Tibial nerve (tissue), 4 donors: ENCODE data around the gene CSTF2. TPM values are rescaled to one million over a fixed set of nuclear protein-coding genes. Genes with fewer than 3 reads are reported as not detected.
"Not testable (repeated sequence)": the region's sequence is repeated elsewhere in the genome, so short reads cannot be mapped to it uniquely, and the experiment has no call there.

Source experiments
- DNase-seq, 2 donors: peaks; one replicate each; pipeline ENCODE4 v3.0.0-alpha.2; 2019; ENCODE audit warnings: low spot score in 2 of 2
- H3K27ac ChIP-seq, 4 donors: fragments of 200-600 bp; sonication (generic) in 3 of 4; one replicate each; pipeline ENCODE4 v1.5.1; 2017 to 2019; ENCODE audit warnings: mild to moderate bottlenecking in 1 of 4
- H3K27me3 ChIP-seq, 2 donors: fragments of 200-600 bp; sonication (generic) in 1 of 2; one replicate each; pipeline versions ENCODE4 v1.5.1 to v1.6.0; 2017 to 2019
- H3K36me3 ChIP-seq, 3 donors: fragments of 200-600 bp; sonication (generic); one replicate each; pipeline ENCODE4 v1.5.1; 2018 to 2019
- H3K4me1 ChIP-seq, 4 donors: fragments of 200-600 bp; sonication (generic) in 3 of 4; one replicate each; pipeline ENCODE4 v1.5.1; 2017 to 2019
- H3K4me3 ChIP-seq, 4 donors: fragments of 200-600 bp; sonication (generic) in 3 of 4; one replicate each; pipeline ENCODE4 v1.5.1; 2017 to 2019; ENCODE audit warnings: mild to moderate bottlenecking in 1 of 4, moderate library complexity in 1 of 4
- H3K9me3 ChIP-seq, 4 donors: fragments of 200-600 bp; sonication (generic) in 3 of 4; one replicate each; pipeline ENCODE4 v1.5.1; 2017 to 2019
- EP300 ChIP-seq, 2 donors: sonication (generic); formaldehyde crosslinking; IDR thresholded peaks; one replicate each; pipeline ENCODE4 v1.6.1; 2017; ENCODE audit warnings: antibody characterized with exemption in 2 of 2, mild to moderate bottlenecking in 1 of 2
- POLR2A ChIP-seq, 2 donors: fragments of 450-650 bp; IDR thresholded peaks; one replicate each; pipeline ENCODE4 v1.6.1; 2017; ENCODE audit warnings: antibody characterized with exemption in 2 of 2, mild to moderate bottlenecking in 2 of 2, moderate library complexity in 2 of 2
- WGBS, 2 donors: methylation state at CpG; one replicate each; pipeline ENCODE4 v1.1.5; 2018; 5-methylcytosine and 5-hydroxymethylcytosine counted together
- total RNA-seq, 4 donors: library from RNA; depleted of rRNA; stranded (reverse); fragments of >200 nt; gene quantifications; one replicate each; pipeline ENCODE4 v1.1.0, GENCODE V29; 2016
- TF ChIP-seq, protein P1 (sequence below), 5 experiments: fragments of 200-600 bp in 3 of 5; fragments of 450-650 bp in 2 of 5; sonication (generic) in 3 of 5; IDR thresholded peaks; one replicate each; pipeline ENCODE4 v1.5.1; 2016 to 2019; ENCODE audit warnings: antibody characterized with exemption in 5 of 5, mild to moderate bottlenecking in 3 of 5, moderate library complexity in 2 of 5

CSTF2 gene, protein sequence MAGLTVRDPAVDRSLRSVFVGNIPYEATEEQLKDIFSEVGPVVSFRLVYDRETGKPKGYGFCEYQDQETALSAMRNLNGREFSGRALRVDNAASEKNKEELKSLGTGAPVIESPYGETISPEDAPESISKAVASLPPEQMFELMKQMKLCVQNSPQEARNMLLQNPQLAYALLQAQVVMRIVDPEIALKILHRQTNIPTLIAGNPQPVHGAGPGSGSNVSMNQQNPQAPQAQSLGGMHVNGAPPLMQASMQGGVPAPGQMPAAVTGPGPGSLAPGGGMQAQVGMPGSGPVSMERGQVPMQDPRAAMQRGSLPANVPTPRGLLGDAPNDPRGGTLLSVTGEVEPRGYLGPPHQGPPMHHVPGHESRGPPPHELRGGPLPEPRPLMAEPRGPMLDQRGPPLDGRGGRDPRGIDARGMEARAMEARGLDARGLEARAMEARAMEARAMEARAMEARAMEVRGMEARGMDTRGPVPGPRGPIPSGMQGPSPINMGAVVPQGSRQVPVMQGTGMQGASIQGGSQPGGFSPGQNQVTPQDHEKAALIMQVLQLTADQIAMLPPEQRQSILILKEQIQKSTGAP
- 10 to 100 TPM in 3 of 4 donors, 1 to 10 TPM in 1; 5.7 to 17.7 (median 14.2) TPM for total RNA-seq

DNA sequence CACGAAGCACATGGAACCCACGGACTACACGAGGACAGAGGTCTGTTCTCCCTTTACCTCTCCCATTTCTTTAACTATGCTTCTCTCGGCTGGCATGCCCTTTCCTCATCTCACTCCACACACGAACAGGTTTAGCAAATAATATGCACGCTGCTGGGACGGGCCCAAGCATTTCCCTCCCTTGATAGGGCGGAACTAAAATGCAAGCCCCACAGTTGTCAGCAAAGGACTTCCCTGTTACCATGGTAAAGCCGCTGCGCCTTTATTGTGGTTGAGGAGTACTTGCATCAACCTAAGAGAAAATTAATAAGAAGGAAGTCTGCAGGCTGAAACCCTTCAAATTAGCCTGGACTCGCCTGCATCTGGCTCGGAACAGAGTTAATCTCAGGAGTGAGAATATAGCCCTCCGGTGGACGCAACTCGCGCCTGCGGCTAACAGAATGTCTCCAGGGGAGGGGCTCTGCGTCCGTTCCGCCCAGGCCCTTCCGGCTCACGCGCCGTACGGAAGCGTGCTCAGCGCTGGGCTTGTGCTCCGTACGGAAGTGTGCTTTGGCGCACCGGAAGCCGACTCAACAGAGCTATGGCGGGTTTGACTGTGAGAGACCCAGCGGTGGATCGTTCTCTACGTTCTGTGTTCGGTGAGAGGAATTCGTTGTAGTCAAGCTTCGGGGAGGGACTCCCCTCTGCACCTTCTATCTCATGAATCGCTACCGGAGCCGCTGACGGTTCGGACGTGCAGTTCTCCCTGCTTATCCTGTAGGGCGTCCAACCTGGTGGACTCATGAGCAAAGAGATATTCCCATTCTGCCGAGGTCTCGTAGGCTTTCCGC is at the start of gene CSTF2:
TSS of gene CSTF2 (plus strand) at position 555 of the 830 bp plus-strand sequence. CDS start at position 581, 26 bp downstream.
- TF ChIP-seq EP300 (IDR thresholded peaks at IDR 0.05) = no peak
- TF ChIP-seq, protein P1, sequence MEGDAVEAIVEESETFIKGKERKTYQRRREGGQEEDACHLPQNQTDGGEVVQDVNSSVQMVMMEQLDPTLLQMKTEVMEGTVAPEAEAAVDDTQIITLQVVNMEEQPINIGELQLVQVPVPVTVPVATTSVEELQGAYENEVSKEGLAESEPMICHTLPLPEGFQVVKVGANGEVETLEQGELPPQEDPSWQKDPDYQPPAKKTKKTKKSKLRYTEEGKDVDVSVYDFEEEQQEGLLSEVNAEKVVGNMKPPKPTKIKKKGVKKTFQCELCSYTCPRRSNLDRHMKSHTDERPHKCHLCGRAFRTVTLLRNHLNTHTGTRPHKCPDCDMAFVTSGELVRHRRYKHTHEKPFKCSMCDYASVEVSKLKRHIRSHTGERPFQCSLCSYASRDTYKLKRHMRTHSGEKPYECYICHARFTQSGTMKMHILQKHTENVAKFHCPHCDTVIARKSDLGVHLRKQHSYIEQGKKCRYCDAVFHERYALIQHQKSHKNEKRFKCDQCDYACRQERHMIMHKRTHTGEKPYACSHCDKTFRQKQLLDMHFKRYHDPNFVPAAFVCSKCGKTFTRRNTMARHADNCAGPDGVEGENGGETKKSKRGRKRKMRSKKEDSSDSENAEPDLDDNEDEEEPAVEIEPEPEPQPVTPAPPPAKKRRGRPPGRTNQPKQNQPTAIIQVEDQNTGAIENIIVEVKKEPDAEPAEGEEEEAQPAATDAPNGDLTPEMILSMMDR (IDR thresholded peaks at IDR 0.05) = peak in 3 of 5 experiments; percentile 21 to 23 (median 22)
- Histone ChIP-seq H3K9me3 (no peaks in the 10 kb centered on the region), H3K27ac (peak within 1 kb of the TSS in 3 of 4 donors; percentile 9 to 72 (median 54)), H3K27me3 (peaks cover 0 to 11% of the 10 kb centered on the region in 2 donors), H3K36me3 (peaks cover 0 to 16% (median 0%) of the 10 kb centered on the region in 3 donors), H3K4me3 (peak within 1 kb of the TSS; percentile 36 to 66 (median 43)), H3K4me1 (peaks cover 0 to 11% (median 0%) of the 10 kb centered on the region in 4 donors)
- 1 to 52% methylated on average over 15 to 49 of the region's 49 CpGs for WGBS, 2 donors
- peak; percentile 24 to 27 for DNase-seq

DNA sequence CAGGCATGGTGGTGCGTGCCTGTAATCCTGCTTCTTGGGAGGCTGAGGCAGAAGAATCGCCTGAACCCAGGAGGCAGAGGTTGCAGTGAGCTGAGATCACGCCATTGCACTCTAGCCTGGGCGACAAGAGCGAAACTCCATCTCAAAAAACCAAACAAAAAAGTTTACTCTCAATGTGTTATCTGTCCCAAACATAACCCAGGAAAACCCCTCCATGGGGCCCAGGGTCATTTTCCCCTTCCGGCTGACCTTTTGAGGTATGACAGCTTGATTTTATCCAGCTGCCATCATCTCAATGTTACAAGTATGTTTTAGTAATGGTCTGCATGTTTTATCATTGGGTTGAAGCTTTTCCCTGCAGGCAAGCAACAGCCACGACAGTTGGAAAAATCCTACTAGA is 23.8 kb upstream of the CSTF2 start:
- not testable (repeated sequence) for H3K9me3 ChIP-seq, H3K27ac ChIP-seq, H3K27me3 ChIP-seq, DNase-seq, H3K4me3 ChIP-seq, H3K4me1 ChIP-seq, H3K36me3 ChIP-seq
- WGBS, 2 donors = 87 to 91% methylated on average over 7 of the region's 7 CpGs

DNA sequence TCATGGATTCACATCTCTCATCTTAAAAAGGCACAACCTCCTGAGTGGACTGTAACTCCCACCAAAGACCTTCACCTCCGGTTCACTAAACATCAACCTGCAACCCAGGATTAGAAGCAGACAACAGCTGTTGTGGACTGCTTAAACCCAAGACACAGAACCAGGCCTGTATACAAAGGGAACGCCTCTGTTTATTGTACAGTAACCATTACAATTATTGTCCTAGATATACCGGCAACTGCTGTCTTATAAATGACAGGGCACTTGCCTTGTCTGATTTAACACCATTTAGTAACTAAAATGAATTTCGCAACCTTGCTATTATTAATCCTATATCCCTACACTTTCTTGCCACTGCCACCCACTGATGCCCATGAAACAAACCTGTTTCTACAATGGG is 22.8 kb upstream of the CSTF2 start:
- no peak for DNase-seq
- Histone ChIP-seq H3K4me3 (no peak overlapping the region), H3K27ac (no peak overlapping the region), H3K36me3 (no peaks in the 10 kb centered on the region), H3K4me1 (no peaks in the 10 kb centered on the region), H3K9me3 (no peaks in the 10 kb centered on the region), H3K27me3 (no peaks in the 10 kb centered on the region)
- TF ChIP-seq, protein P1 (IDR thresholded peaks at IDR 0.05) = no peak
- no peak for TF ChIP-seq POLR2A (IDR thresholded peaks at IDR 0.05)
- no peak for TF ChIP-seq EP300 (IDR thresholded peaks at IDR 0.05)
- WGBS, 2 donors = 88 to 89% methylated on average over 4 of the region's 4 CpGs

DNA sequence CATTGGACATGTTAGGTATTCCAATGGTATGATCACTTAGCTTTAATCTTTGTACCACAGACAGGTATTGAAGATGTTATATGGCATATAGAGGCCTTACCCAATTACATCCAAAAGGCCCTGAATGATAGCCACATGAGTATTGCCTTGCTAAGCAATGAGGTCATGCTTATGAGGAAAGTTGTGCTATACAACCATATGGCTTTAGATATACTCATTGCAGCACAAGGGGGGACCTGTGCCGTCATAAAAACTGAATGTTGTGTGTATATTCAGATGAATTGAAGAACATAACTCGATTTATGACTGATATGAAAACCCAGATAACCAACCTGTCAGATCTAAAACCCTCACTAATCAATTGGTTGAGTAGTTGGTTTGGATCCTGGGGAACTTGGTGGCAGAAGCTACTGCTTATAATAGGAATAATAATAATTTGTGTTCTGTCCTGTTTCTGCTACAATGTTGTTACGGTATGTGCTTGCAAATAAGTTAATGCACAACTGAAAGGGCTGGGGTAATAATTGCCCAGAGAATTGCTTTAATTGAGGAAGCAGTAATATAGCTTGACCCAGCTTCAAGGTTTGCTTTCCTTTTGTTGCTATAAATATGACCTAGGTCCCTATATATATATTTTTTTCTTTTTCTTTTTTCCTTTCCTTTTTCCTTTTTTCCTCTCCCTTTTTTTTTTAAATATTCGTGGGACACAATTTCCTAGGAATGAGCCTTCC is 21.5 kb upstream of the CSTF2 start:
- no peak for DNase-seq
- Histone ChIP-seq H3K9me3 (no peaks in the 10 kb centered on the region), H3K4me3 (no peak overlapping the region), H3K27ac (no peak overlapping the region), H3K36me3 (no peaks in the 10 kb centered on the region), H3K27me3 (no peaks in the 10 kb centered on the region), H3K4me1 (no peaks in the 10 kb centered on the region)
- WGBS, 2 donors = 45 to 54% methylated on average over 4 of the region's 4 CpGs
- TF ChIP-seq POLR2A (IDR thresholded peaks at IDR 0.05) (no peak), EP300 (IDR thresholded peaks at IDR 0.05) (no peak)
- TF ChIP-seq, protein P1 (IDR thresholded peaks at IDR 0.05) = no peak

DNA sequence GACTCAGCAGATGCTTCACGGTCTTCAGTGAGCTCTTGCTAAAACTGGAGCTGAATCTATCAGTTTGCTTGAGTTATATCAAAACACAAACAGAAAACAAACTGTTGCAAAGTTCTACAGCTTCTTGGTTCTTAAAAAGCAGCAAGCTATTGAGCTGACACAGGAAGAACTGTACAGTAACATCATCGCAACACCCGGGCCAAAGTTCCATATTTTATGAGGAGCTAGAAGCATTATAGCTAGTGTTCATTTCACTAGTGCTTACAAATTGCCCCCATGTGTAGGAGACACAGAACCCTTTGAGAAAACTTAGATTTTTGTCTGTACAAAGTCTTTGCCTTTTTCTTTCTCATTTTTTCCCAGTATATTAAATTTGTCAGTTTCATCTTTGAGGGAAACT is 17.3 kb upstream of the CSTF2 start:
- H3K27ac ChIP-seq = no peak overlapping the region
- no peak for DNase-seq
- 55 to 66% methylated on average over 3 of the region's 3 CpGs for WGBS, 2 donors
- no peaks in the 10 kb centered on the region for H3K27me3 ChIP-seq
- peaks cover 0 to 4% (median 0%) of the 10 kb centered on the region in 4 donors for H3K9me3 ChIP-seq
- no peaks in the 10 kb centered on the region for H3K4me1 ChIP-seq
- no peak overlapping the region for H3K4me3 ChIP-seq
- TF ChIP-seq EP300 (IDR thresholded peaks at IDR 0.05) = no peak
- TF ChIP-seq POLR2A (IDR thresholded peaks at IDR 0.05) = no peak
- TF ChIP-seq, protein P1 (IDR thresholded peaks at IDR 0.05) = no peak
- no peaks in the 10 kb centered on the region for H3K36me3 ChIP-seq
